ENCODE measurements around the gene BNIP5.

The BNIP5 gene

DNA sequence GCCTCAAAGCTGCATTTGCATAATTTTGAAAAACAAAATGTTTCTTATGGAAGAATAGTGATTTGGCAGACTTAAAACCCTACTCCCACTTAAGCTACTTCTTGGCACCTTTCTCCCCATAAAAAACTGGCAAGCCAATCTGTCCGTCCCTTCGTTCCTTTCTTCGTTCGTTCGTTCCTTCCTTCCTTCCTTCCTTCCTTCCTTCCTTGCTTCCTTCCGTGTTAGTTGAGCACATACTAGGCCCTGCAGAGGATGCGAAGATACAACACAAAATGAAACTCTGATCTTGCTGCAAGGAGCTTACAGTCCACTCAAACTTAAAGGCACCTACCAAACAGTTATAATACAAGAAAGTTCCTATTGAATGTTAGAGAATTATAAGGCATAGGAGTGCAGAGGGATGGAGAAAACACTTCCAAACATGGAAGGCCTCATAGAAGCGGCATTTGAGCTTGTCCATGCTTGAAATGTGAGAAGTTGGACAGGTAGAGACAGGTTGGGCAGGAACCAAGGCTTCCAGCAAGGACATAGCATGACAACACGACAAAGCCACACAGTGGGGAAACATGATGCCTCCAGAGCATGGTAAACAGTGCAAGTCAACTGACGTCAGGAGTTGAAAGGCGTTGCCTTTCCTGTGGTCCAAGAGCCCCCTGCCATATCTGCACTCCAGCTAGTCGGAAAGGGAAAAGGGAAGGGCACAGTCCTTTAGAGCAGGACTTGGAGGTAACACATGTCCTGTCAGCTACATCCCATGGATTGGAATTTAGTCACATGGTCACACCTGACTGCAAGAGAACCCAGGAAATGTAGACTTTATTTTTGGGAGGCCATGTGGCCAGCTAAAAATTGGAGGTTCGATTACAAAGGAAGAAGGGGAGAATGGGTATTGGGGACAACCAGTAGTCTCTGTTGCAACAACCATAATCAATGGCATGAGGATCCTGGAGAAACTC, 59.8 kb downstream of the BNIP5 start:
- TF ChIP-seq, protein P1, sequence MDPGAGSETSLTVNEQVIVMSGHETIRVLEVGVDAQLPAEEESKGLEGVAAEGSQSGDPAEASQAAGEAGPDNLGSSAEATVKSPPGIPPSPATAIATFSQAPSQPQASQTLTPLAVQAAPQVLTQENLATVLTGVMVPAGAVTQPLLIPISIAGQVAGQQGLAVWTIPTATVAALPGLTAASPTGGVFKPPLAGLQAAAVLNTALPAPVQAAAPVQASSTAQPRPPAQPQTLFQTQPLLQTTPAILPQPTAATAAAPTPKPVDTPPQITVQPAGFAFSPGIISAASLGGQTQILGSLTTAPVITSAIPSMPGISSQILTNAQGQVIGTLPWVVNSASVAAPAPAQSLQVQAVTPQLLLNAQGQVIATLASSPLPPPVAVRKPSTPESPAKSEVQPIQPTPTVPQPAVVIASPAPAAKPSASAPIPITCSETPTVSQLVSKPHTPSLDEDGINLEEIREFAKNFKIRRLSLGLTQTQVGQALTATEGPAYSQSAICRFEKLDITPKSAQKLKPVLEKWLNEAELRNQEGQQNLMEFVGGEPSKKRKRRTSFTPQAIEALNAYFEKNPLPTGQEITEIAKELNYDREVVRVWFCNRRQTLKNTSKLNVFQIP (CRISPR knock-in tag; IDR thresholded peaks at IDR 0.05; ENCODE audit: borderline replicate concordance, low read depth), result no peak
- TF ChIP-seq OSR1 (CRISPR knock-in tag; IDR thresholded peaks at IDR 0.05) (no peak), ZC3H10 (CRISPR knock-in tag; IDR thresholded peaks at IDR 0.05) (no peak), ZNF70 (CRISPR knock-in tag; IDR thresholded peaks at IDR 0.05) (no peak), ZFP3 (CRISPR knock-in tag; IDR thresholded peaks at IDR 0.05) (no peak), ZNF565 (CRISPR knock-in tag; conservative IDR thresholded peaks at IDR 0.05; ENCODE audit: low read depth) (no peak), TCF4 (CRISPR knock-in tag; IDR thresholded peaks at IDR 0.05; ENCODE audit: borderline replicate concordance) (no peak), TOX (CRISPR knock-in tag; IDR thresholded peaks at IDR 0.05; ENCODE audit: borderline replicate concordance) (no peak), CSDC2 (CRISPR knock-in tag; IDR thresholded peaks at IDR 0.05) (no peak), ESRRG (CRISPR knock-in tag; IDR thresholded peaks at IDR 0.05) (no peak), SNAI2 (CRISPR knock-in tag; IDR thresholded peaks at IDR 0.05) (no peak), ZFP30 (CRISPR knock-in tag; IDR thresholded peaks at IDR 0.05) (no peak), RARB (CRISPR knock-in tag; IDR thresholded peaks at IDR 0.05) (no peak), PPARA (CRISPR knock-in tag; IDR thresholded peaks at IDR 0.05; ENCODE audit: borderline replicate concordance) (no peak)
- TF ChIP-seq, protein P2, sequence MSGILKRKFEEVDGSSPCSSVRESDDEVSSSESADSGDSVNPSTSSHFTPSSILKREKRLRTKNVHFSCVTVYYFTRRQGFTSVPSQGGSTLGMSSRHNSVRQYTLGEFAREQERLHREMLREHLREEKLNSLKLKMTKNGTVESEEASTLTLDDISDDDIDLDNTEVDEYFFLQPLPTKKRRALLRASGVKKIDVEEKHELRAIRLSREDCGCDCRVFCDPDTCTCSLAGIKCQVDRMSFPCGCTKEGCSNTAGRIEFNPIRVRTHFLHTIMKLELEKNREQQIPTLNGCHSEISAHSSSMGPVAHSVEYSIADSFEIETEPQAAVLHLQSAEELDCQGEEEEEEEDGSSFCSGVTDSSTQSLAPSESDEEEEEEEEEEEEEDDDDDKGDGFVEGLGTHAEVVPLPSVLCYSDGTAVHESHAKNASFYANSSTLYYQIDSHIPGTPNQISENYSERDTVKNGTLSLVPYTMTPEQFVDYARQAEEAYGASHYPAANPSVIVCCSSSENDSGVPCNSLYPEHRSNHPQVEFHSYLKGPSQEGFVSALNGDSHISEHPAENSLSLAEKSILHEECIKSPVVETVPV (CRISPR knock-in tag; IDR thresholded peaks at IDR 0.05), result no peak
- ATAC-seq, result no peak

DNA sequence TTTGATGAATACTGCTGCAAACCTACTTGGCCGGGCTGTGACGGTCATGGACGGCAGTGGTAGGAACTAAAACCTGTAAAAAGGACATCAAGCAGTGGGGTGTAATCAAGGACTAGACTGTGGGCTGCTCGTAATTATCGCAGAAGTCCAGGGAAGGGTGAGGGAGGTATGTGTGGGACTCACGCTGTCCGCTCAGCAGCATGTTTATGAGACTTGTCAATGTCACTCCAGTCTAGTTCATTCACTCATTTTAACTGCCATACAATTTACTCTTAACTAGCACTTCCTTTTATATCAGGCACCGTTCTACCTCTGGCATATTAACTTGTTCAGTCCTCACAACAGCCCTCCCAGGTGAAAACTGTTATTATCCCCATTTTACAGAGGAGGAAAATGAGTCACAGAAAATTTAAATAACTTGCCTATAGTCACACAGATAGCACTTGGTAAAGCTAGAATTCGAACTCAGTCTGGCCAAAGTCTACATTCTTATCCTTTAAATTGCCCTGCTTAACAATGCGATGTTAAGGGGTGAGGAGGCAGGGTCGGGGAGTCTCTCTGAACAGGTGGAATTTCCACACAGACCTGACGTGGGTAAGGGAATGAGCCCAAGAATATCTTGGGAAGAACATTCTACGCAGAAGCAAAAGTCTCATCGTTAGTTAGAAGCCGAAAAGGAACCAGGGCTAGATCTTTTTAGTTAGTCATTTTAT, 62.7 kb downstream of the BNIP5 start:
- TF ChIP-seq, protein P1 (CRISPR knock-in tag; IDR thresholded peaks at IDR 0.05; ENCODE audit: borderline replicate concordance, low read depth), result no peak
- TF ChIP-seq GLIS3 (CRISPR knock-in tag; IDR thresholded peaks at IDR 0.05), result no peak
- TF ChIP-seq, protein P3, sequence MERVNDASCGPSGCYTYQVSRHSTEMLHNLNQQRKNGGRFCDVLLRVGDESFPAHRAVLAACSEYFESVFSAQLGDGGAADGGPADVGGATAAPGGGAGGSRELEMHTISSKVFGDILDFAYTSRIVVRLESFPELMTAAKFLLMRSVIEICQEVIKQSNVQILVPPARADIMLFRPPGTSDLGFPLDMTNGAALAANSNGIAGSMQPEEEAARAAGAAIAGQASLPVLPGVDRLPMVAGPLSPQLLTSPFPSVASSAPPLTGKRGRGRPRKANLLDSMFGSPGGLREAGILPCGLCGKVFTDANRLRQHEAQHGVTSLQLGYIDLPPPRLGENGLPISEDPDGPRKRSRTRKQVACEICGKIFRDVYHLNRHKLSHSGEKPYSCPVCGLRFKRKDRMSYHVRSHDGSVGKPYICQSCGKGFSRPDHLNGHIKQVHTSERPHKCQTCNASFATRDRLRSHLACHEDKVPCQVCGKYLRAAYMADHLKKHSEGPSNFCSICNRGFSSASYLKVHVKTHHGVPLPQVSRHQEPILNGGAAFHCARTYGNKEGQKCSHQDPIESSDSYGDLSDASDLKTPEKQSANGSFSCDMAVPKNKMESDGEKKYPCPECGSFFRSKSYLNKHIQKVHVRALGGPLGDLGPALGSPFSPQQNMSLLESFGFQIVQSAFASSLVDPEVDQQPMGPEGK (CRISPR knock-in tag; IDR thresholded peaks at IDR 0.05; ENCODE audit: borderline replicate concordance), result no peak
- ATAC-seq, result no peak

DNA sequence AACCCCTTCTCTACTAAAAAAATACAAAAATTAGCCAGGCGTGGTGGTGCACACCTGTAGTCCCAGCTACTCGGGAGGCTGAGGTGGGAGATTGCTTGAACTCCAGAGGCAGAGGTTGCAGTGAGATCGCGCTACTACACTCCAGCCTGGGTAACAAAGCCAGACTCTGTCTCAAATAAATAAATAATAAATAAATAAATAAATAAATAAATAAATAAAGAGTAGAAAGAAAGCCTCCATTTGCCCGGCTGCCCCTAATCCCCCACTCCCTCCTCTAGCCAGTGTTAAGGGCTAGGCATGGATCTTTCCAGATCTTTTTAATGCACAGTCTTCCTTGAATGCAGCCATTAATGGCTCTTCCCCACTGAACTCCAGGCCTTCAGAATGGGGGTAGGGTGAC, 63.6 kb downstream of the BNIP5 start:
- no peak for ATAC-seq
- no peak for TF ChIP-seq CSDC2 (CRISPR knock-in tag; IDR thresholded peaks at IDR 0.05)
- TF ChIP-seq OSR1 (CRISPR knock-in tag; IDR thresholded peaks at IDR 0.05), result no peak
- no peak for TF ChIP-seq SNAI2 (CRISPR knock-in tag; IDR thresholded peaks at IDR 0.05)
- TF ChIP-seq, protein P2 (CRISPR knock-in tag; IDR thresholded peaks at IDR 0.05), result no peak
- no peak for TF ChIP-seq GLIS3 (CRISPR knock-in tag; IDR thresholded peaks at IDR 0.05)
- TF ChIP-seq, protein P4, sequence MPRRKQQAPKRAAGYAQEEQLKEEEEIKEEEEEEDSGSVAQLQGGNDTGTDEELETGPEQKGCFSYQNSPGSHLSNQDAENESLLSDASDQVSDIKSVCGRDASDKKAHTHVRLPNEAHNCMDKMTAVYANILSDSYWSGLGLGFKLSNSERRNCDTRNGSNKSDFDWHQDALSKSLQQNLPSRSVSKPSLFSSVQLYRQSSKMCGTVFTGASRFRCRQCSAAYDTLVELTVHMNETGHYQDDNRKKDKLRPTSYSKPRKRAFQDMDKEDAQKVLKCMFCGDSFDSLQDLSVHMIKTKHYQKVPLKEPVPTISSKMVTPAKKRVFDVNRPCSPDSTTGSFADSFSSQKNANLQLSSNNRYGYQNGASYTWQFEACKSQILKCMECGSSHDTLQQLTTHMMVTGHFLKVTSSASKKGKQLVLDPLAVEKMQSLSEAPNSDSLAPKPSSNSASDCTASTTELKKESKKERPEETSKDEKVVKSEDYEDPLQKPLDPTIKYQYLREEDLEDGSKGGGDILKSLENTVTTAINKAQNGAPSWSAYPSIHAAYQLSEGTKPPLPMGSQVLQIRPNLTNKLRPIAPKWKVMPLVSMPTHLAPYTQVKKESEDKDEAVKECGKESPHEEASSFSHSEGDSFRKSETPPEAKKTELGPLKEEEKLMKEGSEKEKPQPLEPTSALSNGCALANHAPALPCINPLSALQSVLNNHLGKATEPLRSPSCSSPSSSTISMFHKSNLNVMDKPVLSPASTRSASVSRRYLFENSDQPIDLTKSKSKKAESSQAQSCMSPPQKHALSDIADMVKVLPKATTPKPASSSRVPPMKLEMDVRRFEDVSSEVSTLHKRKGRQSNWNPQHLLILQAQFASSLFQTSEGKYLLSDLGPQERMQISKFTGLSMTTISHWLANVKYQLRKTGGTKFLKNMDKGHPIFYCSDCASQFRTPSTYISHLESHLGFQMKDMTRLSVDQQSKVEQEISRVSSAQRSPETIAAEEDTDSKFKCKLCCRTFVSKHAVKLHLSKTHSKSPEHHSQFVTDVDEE (CRISPR knock-in tag; IDR thresholded peaks at IDR 0.05), result no peak
- TF ChIP-seq PPARA (CRISPR knock-in tag; IDR thresholded peaks at IDR 0.05; ENCODE audit: borderline replicate concordance), result no peak
- no peak for TF ChIP-seq ZNF565 (CRISPR knock-in tag; conservative IDR thresholded peaks at IDR 0.05; ENCODE audit: low read depth)
- no peak for TF ChIP-seq ZNF8 (CRISPR knock-in tag; IDR thresholded peaks at IDR 0.05)
- no peak for TF ChIP-seq BACH2 (CRISPR knock-in tag; IDR thresholded peaks at IDR 0.05; ENCODE audit: borderline replicate concordance)
- TF ChIP-seq TCF4 (CRISPR knock-in tag; IDR thresholded peaks at IDR 0.05; ENCODE audit: borderline replicate concordance), result no peak
- no peak for TF ChIP-seq ISL1 (CRISPR knock-in tag; IDR thresholded peaks at IDR 0.05)
- no peak for TF ChIP-seq RARB (CRISPR knock-in tag; IDR thresholded peaks at IDR 0.05)
- TF ChIP-seq, protein P1 (CRISPR knock-in tag; IDR thresholded peaks at IDR 0.05; ENCODE audit: borderline replicate concordance, low read depth), result no peak
- TF ChIP-seq ARNTL (CRISPR knock-in tag; IDR thresholded peaks at IDR 0.05; ENCODE audit: borderline replicate concordance, low read depth), result no peak
